Measurements from ENCODE around the gene BMP6.

Gene BMP6

GRCh38 chr6:7910298-7910653 lies 184.4 kb downstream of the BMP6 start:
- no peak for DNase-seq

GRCh38 chr6:7910654-7911344 lies 184.9 kb downstream of the BMP6 start, which contains the start of gene TXNDC5:
TXNDC5 (minus strand) TSS chr6:7910788; CDS start chr6:7910776, 12 bp downstream.
- DNase-seq, result peak; percentile 55

- DNase-seq, result no peak
Observed at GRCh38 chr6:7911345-7911725, 185.4 kb downstream of the BMP6 start.

- DNase-seq, result no peak
Observed at GRCh38 chr6:7912024-7912423, 186.1 kb downstream of the BMP6 start.

GRCh38 chr6:7912736-7913517 lies 187.0 kb downstream of the BMP6 start:
- no peak for DNase-seq

GRCh38 chr6:7914311-7914710 lies 188.4 kb downstream of the BMP6 start:
- no peak for DNase-seq

GRCh38 chr6:7914991-7915789 lies 189.3 kb downstream of the BMP6 start:
- no peak for DNase-seq

- no peak for DNase-seq
Observed at GRCh38 chr6:7916959-7917358, 191.1 kb downstream of the BMP6 start.

GRCh38 chr6:7917729-7918128 lies 191.8 kb downstream of the BMP6 start:
- no peak for DNase-seq

- no peak for DNase-seq
Observed at GRCh38 chr6:7918403-7918802, 192.5 kb downstream of the BMP6 start.

- no peak for DNase-seq
Observed at GRCh38 chr6:7919871-7920270, 194.0 kb downstream of the BMP6 start.

- no peak for DNase-seq
Observed at GRCh38 chr6:7920425-7920824, 194.5 kb downstream of the BMP6 start.

GRCh38 chr6:7921046-7921445 lies 195.1 kb downstream of the BMP6 start:
- DNase-seq, result no peak

- no peak for DNase-seq
Observed at GRCh38 chr6:7921632-7922092, 195.8 kb downstream of the BMP6 start.

GRCh38 chr6:7922596-7922995 lies 196.7 kb downstream of the BMP6 start:
- no peak for DNase-seq

- no peak for DNase-seq
Observed at GRCh38 chr6:7924867-7925266, 199.0 kb downstream of the BMP6 start.
